Hepatocyte (in vitro differentiated cells): ENCODE measurements around the gene SORCS2. TPM values are rescaled to one million over a fixed set of nuclear protein-coding genes. Genes with fewer than 3 reads are reported as not detected.

ENCODE experiments used
- DNase-seq: peaks from one replicate; pipeline ENCODE4 v3.0.0-alpha.2; 2016; ENCODE audit warnings: low spot score
- H2AFZ ChIP-seq: fragments of 200-600 bp; sonication (generic); 2 replicates; pipeline ENCODE4 v1.6.0; 2016; ENCODE audit warnings: antibody characterized with exemption, mild to moderate bottlenecking
- H3K27ac ChIP-seq: fragments of 200-600 bp; sonication (generic); 2 replicates; pipeline ENCODE4 v1.5.1; 2016; ENCODE audit warnings: mild to moderate bottlenecking
- H3K27me3 ChIP-seq: fragments of 200-600 bp; sonication (generic); 2 replicates; pipeline ENCODE4 v1.6.1; 2016
- H3K36me3 ChIP-seq: fragments of 200-600 bp; sonication (generic); replicated peaks from 2 replicates; pipeline ENCODE4 v1.5.1; 2016; ENCODE audit warnings: low read depth; ENCODE audit not compliant: insufficient read depth
- H3K4me1 ChIP-seq: fragments of 200-600 bp; sonication (generic); 2 replicates; pipeline ENCODE4 v1.5.1; 2016; ENCODE audit warnings: mild to moderate bottlenecking, moderate library complexity; ENCODE audit not compliant: insufficient read depth
- H3K4me2 ChIP-seq: fragments of 200-600 bp; sonication (generic); 2 replicates; pipeline ENCODE4 v1.6.0; 2016
- H3K4me3 ChIP-seq: fragments of 200-600 bp; sonication (generic); 2 replicates; pipeline ENCODE4 v1.5.1; 2016; ENCODE audit warnings: mild to moderate bottlenecking
- H3K79me2 ChIP-seq: fragments of 200-600 bp; sonication (generic); 2 replicates; pipeline ENCODE4 v1.6.0; 2017; ENCODE audit warnings: mild to moderate bottlenecking
- H3K9me2 ChIP-seq: fragments of 200-600 bp; sonication (generic); replicated peaks from 2 replicates; pipeline ENCODE4 v1.6.0; 2017; ENCODE audit warnings: mild to moderate bottlenecking; ENCODE audit not compliant: insufficient read depth
- H3K9me3 ChIP-seq: fragments of 200-600 bp; sonication (generic); 2 replicates; pipeline ENCODE4 v1.5.1; 2016; ENCODE audit warnings: low read depth, mild to moderate bottlenecking
- H4K20me1 ChIP-seq: fragments of 200-600 bp; sonication (generic); 2 replicates; pipeline ENCODE4 v1.6.0; 2016; ENCODE audit warnings: mild to moderate bottlenecking; ENCODE audit not compliant: insufficient read depth, poor library complexity, severe bottlenecking
- EZH2 ChIP-seq: fragments of 200-600 bp; sonication (generic); IDR thresholded peaks from 2 replicates; pipeline ENCODE4 v1.6.1; 2016; ENCODE audit warnings: antibody characterized with exemption, mild to moderate bottlenecking, borderline replicate concordance
- EZH2phosphoT487 ChIP-seq: fragments of 200-600 bp; sonication (generic); IDR thresholded peaks from one replicate; pipeline ENCODE4 v1.6.1; 2018; ENCODE audit warnings: antibody characterized with exemption, mild to moderate bottlenecking, low read depth, moderate library complexity; ENCODE audit not compliant: unreplicated experiment, severe bottlenecking
- WGBS: methylation state at CpG from one replicate; pipeline ENCODE4 v1.1.6; 2016; ENCODE audit warnings: low lambda C conversion rate; ENCODE audit errors: missing lambda C conversion rate; 5-methylcytosine and 5-hydroxymethylcytosine counted together
- polyA plus RNA-seq: library from polyadenylated mRNA; unstranded; fragments of >200 nt; fragmentation: Nextera tagmentation; extraction: Ambion mirVana; gene quantifications from 2 replicates; pipeline ENCODE4 v1.2.1, GENCODE V29; 2016
- total RNA-seq: library from RNA; depleted of rRNA; stranded (reverse); fragments of >200 nt; gene quantifications from 2 replicates; pipeline ENCODE4 v1.2.3, GENCODE V29; 2014
- TF ChIP-seq, protein P1 (sequence below): fragments of 200-600 bp; sonication (generic); IDR thresholded peaks from 2 replicates; pipeline ENCODE4 v1.5.1; 2016; ENCODE audit warnings: antibody characterized with exemption, mild to moderate bottlenecking; ENCODE audit not compliant: poor library complexity

The SORCS2 gene
- total and polyA plus RNA-seq, 2 experiments from 2014 or later = 1.6 to 4.8 TPM

DNA sequence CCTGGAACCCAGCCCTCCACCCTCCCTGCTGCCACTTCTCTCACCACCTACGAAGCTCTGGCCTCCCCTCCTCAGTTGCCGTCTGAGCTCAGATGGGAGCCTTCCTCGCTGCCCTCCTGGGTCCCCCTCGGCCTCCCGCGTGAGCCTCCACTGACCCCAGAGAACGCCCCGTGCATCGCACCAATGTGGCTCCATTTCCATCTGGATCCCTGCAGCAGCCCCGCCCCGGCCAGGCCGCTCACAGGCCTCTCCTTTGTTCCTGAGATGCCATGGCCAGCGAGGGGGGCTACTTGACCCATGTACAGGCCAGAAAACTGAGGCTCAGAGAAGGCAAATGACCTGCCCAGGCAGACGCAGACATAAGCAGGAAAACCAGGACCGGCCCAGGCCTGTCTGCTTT is 484.7 kb downstream of the SORCS2 start:
- H3K9me2 ChIP-seq = no peaks in the 10 kb centered on the region
- H2AFZ ChIP-seq = no peak overlapping the region
- 90% methylated on average over 15 of the region's 15 CpGs for WGBS
- H3K27me3 ChIP-seq = no peaks in the 10 kb centered on the region
- H4K20me1 ChIP-seq = no peaks in the 10 kb centered on the region
- H3K4me3 ChIP-seq = no peak overlapping the region
- H3K36me3 ChIP-seq = no peaks in the 10 kb centered on the region
- H3K4me1 ChIP-seq = no peaks in the 10 kb centered on the region
- H3K4me2 ChIP-seq = no peak overlapping the region
- no peak for TF ChIP-seq EZH2phosphoT487
- no peaks in the 10 kb centered on the region for H3K9me3 ChIP-seq
- H3K27ac ChIP-seq = no peak overlapping the region
- no peaks in the 10 kb centered on the region for H3K79me2 ChIP-seq
- DNase-seq = no peak

DNA sequence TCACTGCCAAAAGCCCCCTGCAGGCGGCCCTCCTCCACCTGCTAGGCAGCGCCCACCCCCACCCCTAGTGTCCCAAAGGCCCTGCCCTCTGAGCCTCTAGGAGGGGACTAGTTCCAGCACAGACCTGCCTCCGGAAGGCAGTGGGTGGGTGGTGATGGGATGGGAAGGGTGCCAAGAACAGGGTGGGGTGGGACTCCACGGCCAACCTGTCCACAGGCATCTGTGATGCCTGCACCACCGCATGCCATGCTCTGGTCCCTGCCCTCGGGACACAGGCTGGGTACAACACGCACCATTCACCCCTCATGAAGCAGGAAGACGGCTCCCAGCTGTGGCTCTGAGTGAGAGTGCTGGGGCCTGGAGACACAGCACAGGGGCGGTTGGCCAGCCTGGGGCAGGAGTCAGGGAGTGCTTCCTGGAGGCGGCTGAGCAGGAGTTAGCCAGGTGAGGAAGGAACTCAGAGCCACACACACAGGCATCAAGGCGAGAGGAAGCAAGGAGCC is 485.5 kb downstream of the SORCS2 start:
- WGBS = 88% methylated on average over 11 of the region's 11 CpGs
- no peaks in the 10 kb centered on the region for H3K27me3 ChIP-seq
- no peak for TF ChIP-seq EZH2
- TF ChIP-seq EZH2phosphoT487 = no peak
- TF ChIP-seq, protein P1, sequence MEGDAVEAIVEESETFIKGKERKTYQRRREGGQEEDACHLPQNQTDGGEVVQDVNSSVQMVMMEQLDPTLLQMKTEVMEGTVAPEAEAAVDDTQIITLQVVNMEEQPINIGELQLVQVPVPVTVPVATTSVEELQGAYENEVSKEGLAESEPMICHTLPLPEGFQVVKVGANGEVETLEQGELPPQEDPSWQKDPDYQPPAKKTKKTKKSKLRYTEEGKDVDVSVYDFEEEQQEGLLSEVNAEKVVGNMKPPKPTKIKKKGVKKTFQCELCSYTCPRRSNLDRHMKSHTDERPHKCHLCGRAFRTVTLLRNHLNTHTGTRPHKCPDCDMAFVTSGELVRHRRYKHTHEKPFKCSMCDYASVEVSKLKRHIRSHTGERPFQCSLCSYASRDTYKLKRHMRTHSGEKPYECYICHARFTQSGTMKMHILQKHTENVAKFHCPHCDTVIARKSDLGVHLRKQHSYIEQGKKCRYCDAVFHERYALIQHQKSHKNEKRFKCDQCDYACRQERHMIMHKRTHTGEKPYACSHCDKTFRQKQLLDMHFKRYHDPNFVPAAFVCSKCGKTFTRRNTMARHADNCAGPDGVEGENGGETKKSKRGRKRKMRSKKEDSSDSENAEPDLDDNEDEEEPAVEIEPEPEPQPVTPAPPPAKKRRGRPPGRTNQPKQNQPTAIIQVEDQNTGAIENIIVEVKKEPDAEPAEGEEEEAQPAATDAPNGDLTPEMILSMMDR = no peak
- H3K27ac ChIP-seq = no peak overlapping the region
- no peak for DNase-seq
- H3K4me1 ChIP-seq = no peaks in the 10 kb centered on the region
- no peaks in the 10 kb centered on the region for H3K36me3 ChIP-seq
- H4K20me1 ChIP-seq = no peaks in the 10 kb centered on the region
- no peaks in the 10 kb centered on the region for H3K9me3 ChIP-seq
- no peak overlapping the region for H3K4me2 ChIP-seq
- no peak overlapping the region for H2AFZ ChIP-seq
- H3K9me2 ChIP-seq = no peaks in the 10 kb centered on the region
- H3K79me2 ChIP-seq = no peaks in the 10 kb centered on the region
- no peak overlapping the region for H3K4me3 ChIP-seq

DNA sequence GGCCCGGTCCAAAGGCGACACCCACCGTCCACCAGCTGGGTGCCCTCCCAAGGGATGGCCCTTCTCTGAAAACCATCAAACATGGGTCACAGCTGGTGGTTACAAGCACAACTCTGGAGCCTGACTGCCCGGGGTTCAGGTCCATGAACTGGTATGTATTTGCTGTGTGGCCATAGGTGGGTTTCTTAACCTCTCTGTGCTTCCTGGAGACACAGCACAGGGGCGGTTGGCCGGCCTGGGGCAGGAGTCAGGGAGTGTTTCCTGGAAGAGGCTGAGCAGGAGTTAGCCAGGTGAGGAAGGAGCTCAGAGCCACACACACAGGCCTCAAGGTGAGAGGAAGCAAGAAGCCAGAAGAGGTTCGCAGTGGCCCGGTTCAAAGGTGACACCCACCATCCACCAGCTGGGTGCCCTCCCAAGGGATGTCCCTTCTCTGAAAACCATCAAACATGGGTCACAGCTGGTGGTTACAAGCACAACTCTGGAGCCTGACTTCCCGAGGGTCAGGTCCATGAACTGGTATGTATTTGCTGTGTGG is 486.0 kb downstream of the SORCS2 start:
- H3K4me3 ChIP-seq = no peak overlapping the region
- H2AFZ ChIP-seq = no peak overlapping the region
- no peaks in the 10 kb centered on the region for H3K9me3 ChIP-seq
- TF ChIP-seq, protein P1 = no peak
- TF ChIP-seq EZH2 (no peak), EZH2phosphoT487 (no peak)
- no peaks in the 10 kb centered on the region for H3K4me1 ChIP-seq
- no peak for DNase-seq
- no peaks in the 10 kb centered on the region for H3K79me2 ChIP-seq
- H3K27me3 ChIP-seq = no peaks in the 10 kb centered on the region
- no peaks in the 10 kb centered on the region for H3K36me3 ChIP-seq
- H3K27ac ChIP-seq = no peak overlapping the region
- no peak overlapping the region for H3K4me2 ChIP-seq
- no peaks in the 10 kb centered on the region for H4K20me1 ChIP-seq
- 95% methylated on average over 9 of the region's 9 CpGs for WGBS
- H3K9me2 ChIP-seq = no peaks in the 10 kb centered on the region

GRCh38 chr4:7679406-7680040 is 487.2 kb downstream of the SORCS2 start:
- no peak for TF ChIP-seq EZH2phosphoT487
- TF ChIP-seq, protein P1 = no peak
- TF ChIP-seq EZH2 = no peak
- Histone ChIP-seq H2AFZ (no peak overlapping the region), H3K36me3 (no peaks in the 10 kb centered on the region), H3K4me2 (no peak overlapping the region), H3K79me2 (no peaks in the 10 kb centered on the region), H3K27ac (no peak overlapping the region), H3K27me3 (no peaks in the 10 kb centered on the region), H3K4me1 (no peaks in the 10 kb centered on the region), H3K9me2 (no peaks in the 10 kb centered on the region), H3K4me3 (no peak overlapping the region), H4K20me1 (no peaks in the 10 kb centered on the region), H3K9me3 (no peaks in the 10 kb centered on the region)
- WGBS = 62% methylated on average over 11 of the region's 11 CpGs
- DNase-seq = no peak
